Islet precursor cell (in vitro differentiated cells): ENCODE data around the gene SMIM44.

Experiments
- DNase-seq: peaks from one replicate; pipeline ENCODE4 v3.0.0-alpha.2; 2018

The SMIM44 gene

GRCh38 chr19:3433313-3433712, 49.9 kb downstream of the SMIM44 start:
- peak; percentile 49 for DNase-seq
